HG03103 (cell line): ENCODE measurements around the gene OXT.
"Not testable (repeated sequence)": the region's sequence is repeated elsewhere in the genome, so short reads cannot be mapped to it uniquely, and the experiment has no call there.

Experiments
- ATAC-seq: cut with Tn5 transposase; IDR thresholded peaks from one replicate; pipeline ENCODE4 v1.9.1; 2021; ENCODE audit warnings: low read depth; ENCODE audit not compliant: unreplicated experiment

The OXT gene

DNA sequence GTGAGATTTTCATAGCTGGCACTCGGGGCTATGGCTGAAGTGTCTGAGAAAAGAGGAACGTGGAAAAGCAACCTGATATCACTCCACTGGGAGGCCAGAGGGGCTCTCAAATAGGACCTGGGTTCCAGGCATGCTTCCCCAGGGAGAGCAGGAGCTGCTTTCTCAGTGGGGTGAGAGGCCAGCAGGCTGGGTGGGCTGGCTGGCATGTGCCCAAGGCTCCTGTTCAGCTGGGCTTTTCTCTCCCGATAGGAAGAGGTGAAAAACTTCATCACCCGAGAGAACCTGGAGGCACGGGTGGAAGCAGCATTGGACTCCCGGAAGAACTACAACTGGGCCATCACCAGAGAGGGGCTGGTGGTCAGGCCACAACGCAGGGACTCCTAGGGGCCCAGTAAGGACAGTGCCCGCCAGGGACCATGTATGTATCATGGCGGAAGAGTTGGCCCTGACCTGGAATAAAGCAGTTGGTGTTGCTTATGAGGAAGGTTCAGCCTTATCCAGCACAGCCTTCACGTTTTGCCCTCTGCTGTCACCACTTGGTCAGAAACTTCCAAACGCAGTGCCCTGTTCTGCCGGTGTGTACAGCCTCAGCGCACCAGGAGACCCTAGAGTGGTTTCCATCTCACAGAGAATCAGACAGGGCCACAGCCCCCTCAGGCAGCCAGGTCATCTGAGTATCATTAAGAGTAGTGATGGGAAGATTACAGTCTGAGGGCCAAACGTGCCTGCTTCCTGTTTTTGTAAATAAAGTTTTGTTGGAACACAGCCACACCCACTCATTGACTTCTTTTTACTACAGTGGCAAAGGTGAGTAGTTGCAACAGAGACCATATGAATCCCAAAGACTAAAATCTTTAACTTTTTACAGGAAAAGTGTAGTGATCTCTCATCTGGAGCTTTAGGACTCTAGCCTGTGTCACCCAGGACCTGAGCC lies 23.7 kb upstream of the OXT start:
- ATAC-seq: no peak

DNA sequence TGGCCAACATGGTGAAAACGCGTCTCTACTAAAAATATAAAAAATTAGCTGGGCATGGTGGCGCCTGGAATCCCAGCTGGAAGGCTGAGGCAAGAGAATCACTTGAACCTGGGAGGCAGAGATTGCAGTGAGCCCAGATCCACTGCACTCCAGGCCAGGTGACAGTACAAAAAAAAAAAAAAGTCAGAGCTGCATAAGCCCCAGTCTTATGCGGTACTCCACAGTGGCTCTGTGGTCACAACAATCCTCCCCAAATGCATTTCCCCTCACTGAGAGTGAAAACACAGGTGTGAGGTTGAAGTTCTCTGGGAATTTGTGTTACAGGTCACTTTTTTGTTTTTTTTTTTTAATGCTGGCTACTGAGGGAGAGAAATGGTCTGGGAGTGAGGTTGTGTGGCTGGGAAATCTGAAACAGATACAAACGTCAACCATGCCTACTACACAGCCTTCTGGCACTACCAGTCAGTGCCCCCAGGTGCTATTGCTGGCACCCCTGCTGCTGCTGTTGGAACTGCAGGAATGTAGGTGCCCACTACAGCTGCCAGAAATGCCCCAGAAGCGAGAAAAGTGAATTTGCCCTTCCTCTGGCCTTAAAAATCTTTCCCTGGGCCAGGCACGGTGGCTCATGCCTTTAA lies 19.9 kb upstream of the OXT start:
- ATAC-seq: no peak

DNA sequence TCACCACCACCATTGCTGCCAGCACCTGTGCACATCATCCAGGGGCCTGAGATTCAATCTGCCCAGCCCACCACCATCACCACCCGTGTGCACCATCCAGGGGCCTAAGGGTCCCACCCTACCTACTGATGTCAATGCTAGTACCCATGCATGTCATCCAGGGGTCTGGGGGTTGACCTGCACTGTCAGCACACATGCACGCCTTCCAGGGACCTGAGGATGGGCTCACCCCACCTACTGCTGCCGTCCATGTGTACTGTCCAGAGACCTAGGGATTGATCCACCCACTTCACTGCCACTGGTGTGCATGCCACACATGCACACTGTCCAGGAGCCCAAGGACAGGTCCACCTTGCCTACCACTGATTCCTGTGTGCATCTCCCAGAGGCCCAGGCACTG lies 11.9 kb upstream of the OXT start:
- ATAC-seq: no peak

DNA sequence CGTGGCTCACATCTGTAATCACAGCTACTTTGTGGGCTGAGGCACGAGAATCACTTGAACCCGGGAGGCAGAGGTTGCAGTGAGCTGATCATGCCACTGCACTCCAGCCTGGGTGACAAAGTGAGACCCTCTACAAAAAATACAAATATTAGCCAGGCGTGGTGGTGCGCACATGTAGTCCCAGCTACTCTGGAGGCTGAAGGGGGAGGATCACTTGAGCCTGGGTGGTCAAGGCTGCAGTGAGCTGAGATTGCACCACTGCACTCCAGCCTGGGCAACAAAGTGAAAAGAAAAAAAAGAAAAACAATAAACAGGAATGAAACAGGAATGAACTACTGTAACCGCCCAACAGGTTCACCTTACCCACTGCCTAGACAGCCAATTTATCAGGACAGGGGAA lies 7.3 kb upstream of the OXT start:
- not testable (repeated sequence) for ATAC-seq

DNA sequence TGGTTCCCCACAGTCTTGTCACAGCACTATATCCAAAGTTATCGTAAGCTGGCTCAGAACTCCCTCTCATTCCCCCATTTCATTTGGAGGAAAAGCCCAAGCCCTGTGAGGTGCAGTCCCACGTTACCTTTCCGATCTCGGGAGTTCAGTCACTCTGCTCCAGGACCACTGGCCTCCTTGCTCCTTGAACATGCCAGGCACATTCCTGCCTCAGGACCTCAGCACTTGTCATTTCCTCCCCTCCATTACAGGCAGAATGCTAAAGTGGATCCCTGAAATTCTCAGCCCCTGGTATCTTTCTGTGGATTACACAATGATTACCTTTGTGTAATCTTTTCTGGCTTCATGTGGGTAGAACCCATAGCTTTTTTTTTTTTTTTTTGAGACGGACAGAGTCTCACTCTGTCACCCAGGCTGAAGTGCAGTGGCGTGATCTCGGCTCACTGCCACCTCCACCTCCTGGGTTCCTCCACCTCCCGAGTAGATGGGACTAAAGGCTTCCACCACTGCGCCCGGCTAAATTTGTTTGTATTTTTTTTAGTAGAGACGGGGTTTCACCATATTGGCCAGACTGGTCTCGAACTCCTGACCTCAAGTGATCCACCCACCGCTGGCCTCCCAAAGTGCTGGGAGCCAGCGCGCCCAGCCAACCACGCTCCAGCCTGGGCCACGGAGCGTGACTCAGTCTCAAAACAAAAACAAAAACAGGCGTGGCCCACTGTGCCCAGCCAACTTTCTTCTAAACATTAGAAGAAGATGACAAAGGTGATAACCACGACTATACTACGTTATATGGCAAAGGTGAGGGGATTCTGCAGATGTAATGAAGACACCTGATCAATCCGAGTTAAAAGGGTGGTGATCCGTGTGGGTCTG lies 4.0 kb upstream of the OXT start:
- ATAC-seq: no peak

DNA sequence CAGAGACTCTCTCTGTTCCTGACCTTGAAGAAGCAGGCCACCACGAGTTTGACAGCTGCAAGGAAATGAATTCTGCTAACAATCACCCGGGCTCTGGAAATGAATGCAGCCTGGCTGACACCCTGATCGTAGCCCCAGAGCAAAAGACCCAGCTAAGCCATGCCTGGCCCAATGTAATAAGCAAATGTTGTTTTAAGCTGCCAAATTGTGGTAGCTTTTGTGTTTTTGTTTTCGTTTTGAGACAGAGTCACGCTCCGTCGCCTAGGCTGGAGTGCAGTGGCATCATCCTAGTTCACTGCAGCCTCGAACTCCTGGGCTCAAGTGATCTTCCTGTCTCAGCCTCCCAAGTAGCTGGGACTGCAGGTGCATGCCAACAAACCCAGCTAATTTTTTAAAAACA lies 3.3 kb upstream of the OXT start:
- no peak for ATAC-seq

DNA sequence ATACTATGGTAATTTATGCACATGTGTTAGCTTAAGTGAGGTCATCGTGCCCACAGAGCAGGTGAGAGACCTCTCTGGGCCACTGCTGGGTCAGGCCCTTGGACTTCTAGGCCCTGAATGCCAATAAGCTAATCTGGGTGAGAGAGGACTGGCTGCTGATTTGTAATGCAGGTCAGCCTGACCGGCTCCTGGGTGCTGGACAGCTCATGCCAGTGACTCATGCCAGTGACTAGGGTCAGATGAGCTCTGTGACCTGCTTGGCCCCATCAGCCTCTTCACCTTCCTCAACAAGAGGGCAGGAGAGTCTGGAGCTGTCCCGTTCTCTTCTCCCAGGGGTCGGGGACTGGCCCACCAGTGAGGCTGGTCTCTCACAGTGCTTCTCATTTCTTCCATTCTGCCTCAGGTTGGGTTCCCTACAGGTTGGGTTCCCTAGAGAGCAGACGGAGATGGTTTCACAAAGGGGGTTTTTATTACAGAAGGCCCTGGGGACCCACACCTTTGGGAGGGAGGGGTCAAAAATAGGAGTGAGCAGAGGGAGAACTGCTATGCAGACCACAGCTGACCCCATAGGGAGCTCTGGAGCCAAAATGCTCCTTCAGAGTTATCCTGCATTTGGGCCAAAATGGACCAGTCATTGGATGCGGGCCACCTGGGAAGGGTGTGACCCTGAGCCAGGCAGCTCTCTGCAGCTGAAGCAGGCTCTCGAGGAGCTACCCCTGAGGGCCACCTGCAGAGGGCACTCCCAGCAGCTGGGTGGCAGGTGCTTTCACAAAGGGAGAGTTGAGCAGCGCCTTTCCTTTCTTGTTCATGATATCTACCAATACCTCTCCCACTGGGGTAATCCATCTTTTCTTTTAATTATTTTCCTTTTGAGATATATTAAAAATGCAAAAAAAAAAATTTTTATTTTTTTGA lies 2.2 kb upstream of the OXT start:
- ATAC-seq: no peak

DNA sequence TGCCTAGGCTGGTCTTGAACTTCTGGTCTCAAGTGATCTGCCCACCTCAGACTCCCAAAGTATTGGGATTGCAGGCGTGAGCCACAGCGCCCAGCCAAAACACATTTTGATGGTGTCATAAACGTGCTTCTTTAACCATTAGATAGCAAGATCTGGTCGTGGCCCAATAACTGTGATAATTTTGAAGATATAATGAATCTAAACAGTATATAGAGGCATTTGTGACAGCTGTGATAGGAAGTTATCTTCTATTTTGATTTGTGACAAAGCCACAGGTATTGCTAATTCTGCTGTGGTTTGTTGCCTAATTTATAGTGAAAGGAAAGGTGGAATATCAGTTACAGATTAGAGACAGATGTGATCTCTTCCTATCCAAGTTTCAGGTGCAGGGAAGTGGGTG lies 695 bp upstream of the OXT start:
- ATAC-seq: no peak

DNA sequence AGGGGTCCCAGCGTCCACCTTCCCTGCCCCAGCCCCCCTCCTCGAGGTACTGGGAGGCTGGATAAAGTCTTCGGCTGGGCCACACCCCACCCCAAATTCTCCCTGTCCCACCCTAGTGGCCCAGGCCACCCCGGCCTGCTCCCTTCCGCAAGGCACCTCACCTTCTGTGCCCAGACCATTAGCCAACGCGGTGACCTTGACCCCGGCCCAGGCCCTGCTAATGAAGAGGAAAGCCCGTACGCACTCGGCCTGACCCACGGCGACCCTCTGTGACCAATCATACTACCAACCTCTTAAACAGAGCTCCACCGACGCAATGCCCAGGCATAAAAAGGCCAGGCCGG lies 182 bp upstream of the OXT start:
- no peak for ATAC-seq

DNA sequence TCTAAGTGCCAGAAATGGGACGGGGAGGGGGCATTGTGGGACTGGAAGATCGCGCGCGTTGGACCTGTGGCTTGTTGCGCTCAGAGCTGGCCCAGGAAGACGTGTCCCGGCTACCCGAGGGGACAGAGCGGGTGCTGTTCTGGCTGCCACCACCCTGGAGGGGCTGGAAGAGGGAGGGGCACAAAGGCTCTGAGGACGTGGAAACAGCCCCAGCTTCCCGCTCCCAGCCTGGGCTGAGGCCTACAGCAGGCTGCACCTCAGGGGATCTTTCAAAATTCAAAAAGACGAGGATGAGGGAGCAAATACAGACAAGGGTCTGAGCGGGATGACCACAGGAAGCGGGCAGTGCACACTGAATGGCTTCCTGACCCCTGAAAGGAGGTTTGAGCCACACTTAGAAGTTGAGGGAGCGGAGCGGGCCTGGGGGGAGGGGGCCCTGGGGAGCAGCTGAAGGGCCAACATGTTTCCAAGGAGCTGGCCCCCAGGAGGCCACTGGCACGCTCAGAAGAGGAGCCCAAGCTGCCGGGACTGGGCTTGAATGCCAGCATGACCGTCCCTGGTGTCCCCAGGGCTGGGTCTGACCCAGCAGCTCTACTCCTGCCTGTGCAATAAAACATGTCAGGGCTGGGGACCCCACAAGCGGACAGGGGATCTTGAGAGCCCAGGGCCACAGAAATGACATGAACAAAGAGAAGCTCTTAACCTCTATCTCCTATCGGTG lies 1.3 kb downstream of the OXT start:
- ATAC-seq: no peak

DNA sequence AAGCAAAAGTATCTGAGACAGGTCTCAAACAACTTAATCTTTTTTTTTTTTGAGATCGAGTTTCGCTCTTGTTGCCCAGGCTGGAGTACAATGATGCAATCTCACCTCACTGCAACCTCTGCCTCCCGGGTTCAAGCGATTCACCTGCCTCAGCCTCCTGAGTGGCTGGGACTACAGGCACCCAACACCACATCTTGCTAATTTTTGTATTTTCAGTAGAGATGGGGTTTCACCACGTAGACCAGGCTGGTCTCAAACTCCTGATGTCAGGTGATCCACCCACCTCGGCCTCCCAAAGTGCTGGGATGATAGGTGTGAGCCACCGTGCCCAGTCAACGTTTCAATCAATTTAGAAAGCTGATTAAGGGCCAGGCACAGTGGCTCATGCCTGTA lies 1.8 kb downstream of the OXT start:
- not testable (repeated sequence) for ATAC-seq

DNA sequence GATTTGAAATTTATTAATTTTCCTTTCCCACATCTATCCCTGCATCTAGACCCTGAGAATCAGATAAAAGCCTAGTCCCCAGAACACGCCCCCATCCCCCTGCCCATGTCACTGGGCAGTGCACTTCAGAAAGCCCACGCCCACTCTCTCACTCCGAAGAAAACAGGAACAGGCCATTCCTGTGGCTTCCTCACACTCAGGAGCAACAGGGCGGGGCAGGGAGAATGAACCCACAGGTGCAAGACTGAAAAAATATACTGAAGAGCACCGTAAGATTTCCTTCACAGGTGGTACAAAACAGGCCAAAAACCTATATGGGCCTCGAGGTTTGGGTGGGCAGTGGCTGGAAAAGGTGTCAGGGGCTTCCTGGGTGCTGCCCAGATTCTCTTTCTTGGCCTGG lies 3.4 kb downstream of the OXT start:
- no peak for ATAC-seq

DNA sequence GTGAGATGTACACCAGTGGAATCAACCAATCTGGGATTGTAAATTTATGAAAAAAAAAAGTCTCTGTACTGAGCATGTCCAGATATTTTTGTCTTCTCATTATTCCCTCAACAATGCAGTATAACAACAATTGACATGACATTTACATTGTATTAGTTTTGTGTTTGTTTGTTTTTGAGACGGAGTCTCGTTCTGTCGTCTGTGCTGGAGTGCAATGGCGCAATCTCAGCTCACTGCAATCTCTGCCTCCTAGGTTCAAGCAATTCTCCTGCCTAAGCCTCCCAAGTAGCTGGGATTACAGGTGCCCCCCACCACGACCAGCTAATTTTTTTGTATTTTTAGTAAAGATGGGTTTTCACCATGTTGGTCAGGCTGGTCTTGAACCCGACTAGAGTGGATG lies 3.9 kb downstream of the OXT start:
- ATAC-seq: not testable (repeated sequence)

DNA sequence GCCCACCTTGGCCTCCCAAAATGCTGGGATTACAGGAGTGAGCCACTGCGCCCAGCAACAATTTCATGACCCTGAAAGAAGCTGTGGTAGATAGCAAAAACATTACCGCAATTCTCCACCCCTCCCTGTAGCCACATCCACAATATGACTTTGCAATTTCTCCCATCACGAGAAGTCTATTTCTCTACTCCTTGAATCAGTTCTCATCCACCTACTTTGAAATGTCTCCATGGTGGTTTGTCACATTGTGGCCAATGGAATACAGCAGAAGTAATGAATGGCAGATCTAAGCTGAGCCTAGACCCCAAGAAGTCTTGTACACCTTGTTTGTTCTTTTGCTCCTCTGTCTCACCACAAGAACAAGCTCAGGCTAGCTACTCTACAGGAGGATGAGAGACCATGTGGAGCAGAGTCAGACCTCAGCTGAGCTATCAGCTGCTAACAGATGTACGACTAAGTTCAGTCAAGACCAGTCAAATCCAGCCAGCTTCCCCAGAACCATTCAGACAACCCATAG lies 6.3 kb downstream of the OXT start:
- no peak for ATAC-seq

DNA sequence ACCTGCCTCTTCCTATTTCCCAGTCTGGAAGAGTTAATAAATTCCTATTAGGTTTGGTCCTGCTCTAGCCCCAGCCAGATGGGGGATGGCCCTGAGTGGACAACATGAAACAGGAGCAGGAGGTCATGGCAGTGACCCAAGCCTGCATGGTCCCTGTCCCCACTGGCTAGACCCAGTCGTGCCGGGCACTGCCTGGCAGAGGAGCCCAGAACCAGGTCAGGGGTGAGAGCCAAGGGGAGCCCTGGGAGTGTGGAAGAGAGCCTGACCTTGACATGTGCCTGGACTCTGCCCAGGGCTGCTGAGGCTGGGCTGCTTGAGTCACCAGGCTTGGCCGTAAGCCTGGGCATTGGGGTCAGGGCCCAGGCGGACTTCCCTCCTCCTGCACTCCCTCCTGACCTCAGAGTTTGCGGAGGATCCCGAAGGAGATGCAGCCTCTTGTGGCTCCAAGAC lies 9.5 kb downstream of the OXT start:
- ATAC-seq: no peak

DNA sequence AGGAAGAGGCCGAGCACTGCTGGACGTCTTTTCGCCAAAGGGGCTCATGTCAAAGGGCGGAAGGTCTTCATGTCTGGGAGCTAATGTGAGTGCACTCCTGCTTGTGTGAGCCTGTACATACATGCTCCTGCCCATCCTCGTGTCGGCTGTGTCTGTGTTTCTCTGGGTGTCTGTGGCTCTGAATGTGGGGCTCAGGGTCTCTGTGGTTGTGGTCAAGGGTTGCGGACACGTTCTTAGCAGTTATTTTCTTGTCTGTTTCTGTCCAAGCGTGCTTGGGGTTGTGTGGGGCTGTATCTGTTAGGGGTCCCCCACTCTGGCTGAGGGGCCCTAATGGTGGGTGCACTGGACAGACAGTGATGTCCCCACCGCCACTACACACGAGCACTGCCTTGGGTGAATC lies 10.2 kb downstream of the OXT start:
- no peak for ATAC-seq

DNA sequence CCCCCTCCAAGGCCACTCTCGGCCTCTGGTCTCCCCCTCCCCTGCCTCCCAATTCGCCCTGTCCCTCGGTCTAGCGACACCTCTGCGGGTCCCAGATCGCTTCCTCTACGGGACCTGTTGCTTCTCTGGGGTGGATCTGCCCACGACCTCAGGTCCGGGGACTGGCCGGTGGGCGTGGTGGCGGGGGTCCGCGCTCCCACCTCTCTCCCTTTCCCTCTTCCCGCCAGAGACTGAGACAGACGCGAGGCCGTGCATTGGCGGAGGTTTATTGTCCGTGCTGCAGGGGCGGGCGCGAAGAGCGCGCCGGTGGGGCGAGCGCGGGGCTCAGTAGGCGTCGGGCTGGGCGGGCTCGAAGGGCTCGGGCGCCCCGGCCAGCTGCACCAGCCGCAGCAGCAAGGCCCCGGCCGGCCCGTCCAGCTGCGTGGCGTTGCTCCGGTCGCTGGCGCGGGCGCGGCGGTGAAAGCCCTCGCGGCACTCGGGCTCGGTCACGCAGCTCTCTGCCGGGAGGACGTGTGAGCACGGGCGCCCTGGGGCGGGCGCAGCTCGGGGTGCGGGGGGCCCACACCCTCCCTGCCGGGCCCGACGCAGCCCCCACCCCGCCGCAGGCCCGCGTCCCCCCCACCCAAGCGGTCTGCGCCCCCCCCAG lies 11.0 kb downstream of the OXT start:
- no peak for ATAC-seq

DNA sequence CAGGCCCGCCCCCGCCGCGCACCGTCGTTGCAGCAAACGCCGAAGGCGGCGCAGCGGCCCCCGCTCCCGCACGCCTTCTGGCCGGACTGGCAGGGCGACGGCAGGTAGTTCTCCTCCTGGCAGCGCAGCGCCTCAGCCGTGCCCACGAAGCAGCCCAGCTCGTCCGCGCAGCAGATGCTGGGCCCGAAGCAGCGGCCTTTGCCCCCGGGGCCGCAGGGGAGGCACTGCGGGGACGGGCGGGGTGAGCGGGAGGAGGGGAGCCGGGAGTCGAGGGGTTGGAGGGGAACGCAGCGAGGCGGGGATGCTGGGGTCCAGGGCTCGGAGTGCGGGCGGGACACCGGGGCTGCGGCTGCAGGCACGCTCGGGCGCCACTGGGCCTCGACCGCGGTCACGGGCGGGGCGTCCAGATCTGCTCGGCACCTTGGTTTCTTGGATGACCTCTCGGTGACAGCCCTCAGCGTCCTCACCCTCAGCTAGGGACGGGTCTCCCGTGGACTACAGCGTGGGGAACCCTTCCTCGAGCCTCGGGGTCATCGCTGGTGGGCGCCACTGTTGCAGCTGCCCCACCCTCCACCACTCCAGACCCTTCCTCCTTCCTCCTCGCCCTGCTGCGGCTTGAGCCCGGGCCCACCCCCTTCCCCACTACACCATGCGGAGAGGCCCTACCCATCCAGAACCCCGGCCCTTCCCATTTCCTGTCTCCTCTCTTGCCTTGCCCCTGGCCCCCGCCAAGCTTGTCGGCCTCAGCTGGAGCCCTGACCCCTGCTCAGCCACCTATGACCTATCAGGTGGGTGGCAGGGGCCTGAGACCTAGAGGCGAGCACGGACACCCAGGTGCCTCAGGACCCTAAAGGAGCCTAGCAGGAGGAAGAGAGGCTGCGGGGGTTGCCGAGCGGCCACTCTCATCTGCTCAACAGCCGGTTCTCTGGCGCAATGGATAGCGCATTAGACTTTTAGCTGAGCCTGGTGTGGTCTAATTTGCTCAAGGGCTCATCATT lies 11.8 kb downstream of the OXT start:
- no peak for ATAC-seq
